Fibroblast of lung (primary cell): ENCODE data around the gene CERS6. TPM values are rescaled to one million over a fixed set of nuclear protein-coding genes. Genes with fewer than 3 reads are reported as not detected.

Source experiments
- DNase-seq, 2 donors: peaks; one replicate each; pipeline versions ENCODE4 v3.0.0 to v3.0.0-alpha.2; 2010; ENCODE audit warnings: low read depth in 2 of 2
- H2AFZ ChIP-seq: 2 replicates; pipeline ENCODE4 v1.5.1; 2012; ENCODE audit warnings: low read length, control low read depth, inconsistent platforms
- H3K27ac ChIP-seq: 2 replicates; pipeline ENCODE4 v1.5.1; 2011; ENCODE audit warnings: low read length, control low read depth; ENCODE audit not compliant: insufficient read depth
- H3K27me3 ChIP-seq: 2 replicates; pipeline ENCODE4 v1.5.1; 2011; ENCODE audit warnings: mild to moderate bottlenecking, low read length; ENCODE audit not compliant: control insufficient read depth, insufficient read depth
- H3K36me3 ChIP-seq: 2 replicates; pipeline ENCODE4 v1.5.1; 2011; ENCODE audit warnings: low read length; ENCODE audit not compliant: control insufficient read depth, insufficient read depth
- H3K4me1 ChIP-seq: 2 replicates; pipeline ENCODE4 v1.5.1; 2011; ENCODE audit warnings: low read length; ENCODE audit not compliant: control insufficient read depth, insufficient read depth; ENCODE audit errors: extremely low read depth
- H3K4me2 ChIP-seq: 2 replicates; pipeline ENCODE4 v1.5.1; 2011; ENCODE audit warnings: low read length, control low read depth; ENCODE audit not compliant: insufficient read depth; ENCODE audit errors: extremely low read depth
- H3K4me3 ChIP-seq, 4 experiments: fragments of 200-600 bp in 1 of 4; sonication (generic) in 1 of 4; replicated peaks in 1 of 4; 2 replicates each; pipeline ENCODE4 v1.5.1; 2011 to 2016; ENCODE audit warnings: low read length in 4 of 4, low read depth in 3 of 4, mild to moderate bottlenecking in 3 of 4, control low read depth in 2 of 4, inconsistent platforms in 1 of 4, mixed read lengths in 1 of 4; ENCODE audit not compliant: insufficient read depth in 1 of 4; ENCODE audit errors: control extremely low read depth in 1 of 4
- H3K79me2 ChIP-seq: 2 replicates; pipeline ENCODE4 v1.5.1; 2012; ENCODE audit warnings: mild to moderate bottlenecking, low read length, inconsistent platforms; ENCODE audit not compliant: control insufficient read depth, insufficient read depth
- H3K9ac ChIP-seq: 2 replicates; pipeline ENCODE4 v1.5.1; 2011; ENCODE audit warnings: mild to moderate bottlenecking, low read length, control low read depth; ENCODE audit not compliant: insufficient read depth
- H3K9me3 ChIP-seq: 2 replicates; pipeline ENCODE4 v1.5.1; 2012; ENCODE audit warnings: low read depth, low read length; ENCODE audit not compliant: control insufficient read depth, insufficient read depth
- H4K20me1 ChIP-seq: 2 replicates; pipeline ENCODE4 v1.5.1; 2011; ENCODE audit warnings: low read length; ENCODE audit not compliant: control insufficient read depth, insufficient read depth; ENCODE audit errors: extremely low read depth
- EZH2 ChIP-seq: IDR thresholded peaks from 2 replicates; pipeline ENCODE4 v1.5.1; 2012; ENCODE audit warnings: low read length, control low read depth, mild to moderate bottlenecking; ENCODE audit errors: missing control alignments
- polyA plus RNA-seq, 2 donors: library from polyadenylated mRNA; depleted of rRNA in 1 of 2; stranded (reverse) in 1 of 2; unstranded in 1 of 2; fragments of >200 nt; gene quantifications; 2 replicates each; pipeline ENCODE4 v1.2.1, GENCODE V29; 2011 to 2012; ENCODE audit warnings: missing spikeins in 1 of 2
- total RNA-seq: library from RNA; depleted of rRNA; stranded (reverse); fragments of >200 nt; gene quantifications from 2 replicates; pipeline ENCODE4 v1.2.1, GENCODE V29; 2014
- TF ChIP-seq, protein P1 (sequence below), 2 donors: IDR thresholded peaks in 1 of 2; conservative IDR thresholded peaks in 1 of 2; 1 replicate in 1 of 2; 2 replicates in 1 of 2; pipeline ENCODE4 v1.5.1; 2011 to 2012; ENCODE audit warnings: low read length in 2 of 2, control low read depth in 1 of 2, inconsistent platforms in 1 of 2, low read depth in 1 of 2, mild to moderate bottlenecking in 1 of 2

The CERS6 gene
- total and polyA plus RNA-seq, 2 donors (not counting 1 experiment from before 2014, with no cell fraction given), result 7.2 to 16.5 TPM

DNA sequence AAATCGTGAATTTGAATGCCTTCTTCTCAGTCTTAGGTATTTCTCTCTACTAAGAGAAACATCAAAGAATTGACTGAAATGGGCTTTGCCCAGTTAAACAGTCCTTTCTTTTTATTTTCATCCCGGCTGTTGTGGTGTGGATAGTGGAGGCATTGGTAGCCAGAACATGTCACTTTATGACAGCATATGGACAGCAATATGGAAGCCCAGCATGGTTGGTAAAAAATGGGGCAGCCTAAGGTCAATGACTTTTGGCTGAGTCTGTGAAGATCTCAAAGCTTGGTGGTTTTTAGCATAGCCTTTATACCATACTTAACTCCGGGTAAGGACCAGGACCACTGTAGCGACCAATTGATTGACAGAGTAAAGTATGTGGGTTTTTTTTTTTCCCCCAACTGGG is 3.2 kb downstream of the CERS6 start:
- H3K9ac ChIP-seq, result no peak overlapping the region
- no peak overlapping the region for H3K4me2 ChIP-seq
- no peaks in the 10 kb centered on the region for H3K27me3 ChIP-seq
- no peaks in the 10 kb centered on the region for H3K9me3 ChIP-seq
- H3K27ac ChIP-seq, result no peak overlapping the region
- no peaks in the 10 kb centered on the region for H3K79me2 ChIP-seq
- no peak for DNase-seq
- H4K20me1 ChIP-seq, result no peaks in the 10 kb centered on the region
- H2AFZ ChIP-seq, result no peak overlapping the region
- TF ChIP-seq EZH2, result no peak
- TF ChIP-seq, protein P1, sequence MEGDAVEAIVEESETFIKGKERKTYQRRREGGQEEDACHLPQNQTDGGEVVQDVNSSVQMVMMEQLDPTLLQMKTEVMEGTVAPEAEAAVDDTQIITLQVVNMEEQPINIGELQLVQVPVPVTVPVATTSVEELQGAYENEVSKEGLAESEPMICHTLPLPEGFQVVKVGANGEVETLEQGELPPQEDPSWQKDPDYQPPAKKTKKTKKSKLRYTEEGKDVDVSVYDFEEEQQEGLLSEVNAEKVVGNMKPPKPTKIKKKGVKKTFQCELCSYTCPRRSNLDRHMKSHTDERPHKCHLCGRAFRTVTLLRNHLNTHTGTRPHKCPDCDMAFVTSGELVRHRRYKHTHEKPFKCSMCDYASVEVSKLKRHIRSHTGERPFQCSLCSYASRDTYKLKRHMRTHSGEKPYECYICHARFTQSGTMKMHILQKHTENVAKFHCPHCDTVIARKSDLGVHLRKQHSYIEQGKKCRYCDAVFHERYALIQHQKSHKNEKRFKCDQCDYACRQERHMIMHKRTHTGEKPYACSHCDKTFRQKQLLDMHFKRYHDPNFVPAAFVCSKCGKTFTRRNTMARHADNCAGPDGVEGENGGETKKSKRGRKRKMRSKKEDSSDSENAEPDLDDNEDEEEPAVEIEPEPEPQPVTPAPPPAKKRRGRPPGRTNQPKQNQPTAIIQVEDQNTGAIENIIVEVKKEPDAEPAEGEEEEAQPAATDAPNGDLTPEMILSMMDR (conservative IDR thresholded peaks at IDR 0.05 in 1 of 2, IDR thresholded peaks at IDR 0.05 in 1 of 2; ENCODE audit: low read depth in 1 of 2, low read length in 2 of 2), result no peak
- no peaks in the 10 kb centered on the region for H3K4me1 ChIP-seq
- no peaks in the 10 kb centered on the region for H3K36me3 ChIP-seq
- no peak overlapping the region for H3K4me3 ChIP-seq

DNA sequence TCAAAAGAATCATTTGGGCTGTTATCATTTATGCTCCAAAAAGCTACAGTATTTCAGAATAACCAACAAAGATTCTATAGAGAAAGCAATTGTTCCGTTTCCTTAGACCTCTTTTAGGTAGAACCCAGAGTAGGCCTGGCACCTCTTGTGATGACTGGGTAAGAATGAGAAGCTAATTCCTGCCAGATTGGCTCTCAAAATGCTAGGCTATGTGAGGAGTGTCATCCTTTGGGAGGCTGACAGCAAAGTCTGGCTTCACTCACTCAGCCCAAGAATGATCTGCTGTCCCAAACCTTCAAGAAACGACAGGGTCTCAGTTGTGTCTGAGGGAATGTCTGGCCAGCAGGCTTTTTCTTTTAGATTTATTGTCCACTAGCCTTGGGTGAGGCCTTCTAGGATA is 4.5 kb downstream of the CERS6 start:
- Histone ChIP-seq H3K27me3 (no peaks in the 10 kb centered on the region), H3K79me2 (no peaks in the 10 kb centered on the region), H3K4me3 (no peak overlapping the region), H3K9ac (no peak overlapping the region), H2AFZ (no peak overlapping the region), H3K36me3 (no peaks in the 10 kb centered on the region), H3K4me1 (no peaks in the 10 kb centered on the region), H3K9me3 (no peaks in the 10 kb centered on the region), H3K4me2 (no peak overlapping the region), H4K20me1 (no peaks in the 10 kb centered on the region), H3K27ac (no peak overlapping the region)
- no peak for DNase-seq
- no peak for TF ChIP-seq EZH2
- TF ChIP-seq, protein P1 (conservative IDR thresholded peaks at IDR 0.05 in 1 of 2, IDR thresholded peaks at IDR 0.05 in 1 of 2; ENCODE audit: low read depth in 1 of 2, low read length in 2 of 2), result no peak

DNA sequence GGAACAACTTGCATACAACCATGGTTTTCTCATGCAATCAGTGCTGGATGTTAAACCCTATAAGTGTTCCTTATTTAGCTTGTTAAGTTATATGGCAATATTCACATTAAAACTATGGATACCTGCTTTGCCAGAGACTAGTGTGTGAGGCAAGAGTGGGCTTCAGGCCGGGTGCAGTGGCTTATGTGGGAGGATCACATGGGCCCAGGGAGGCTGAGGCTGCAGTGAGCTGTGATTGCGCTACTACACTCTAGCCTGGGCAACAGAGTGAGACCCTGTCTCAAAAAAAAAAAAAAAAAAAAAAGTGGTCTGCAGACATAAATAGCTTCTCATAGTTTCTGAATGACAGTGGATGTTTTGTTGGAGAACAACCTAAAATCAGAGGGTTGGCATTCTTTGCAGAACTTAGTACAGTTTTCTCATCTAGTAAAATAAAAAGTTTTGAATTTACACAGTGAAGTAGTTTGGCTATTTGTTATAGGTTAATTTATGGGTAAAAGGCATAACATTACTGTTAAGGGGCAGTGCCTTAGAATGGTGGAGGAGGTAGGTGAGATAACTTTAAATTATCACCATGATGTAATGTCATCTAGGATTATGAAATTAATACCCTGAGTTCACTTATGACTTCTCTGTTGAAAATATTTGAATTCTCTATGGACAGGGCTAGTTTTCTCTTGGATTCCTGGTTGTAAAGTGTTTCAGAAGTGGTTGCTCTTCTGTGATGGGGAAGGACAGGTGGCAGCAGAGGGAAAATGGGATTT is 5.3 kb downstream of the CERS6 start:
- Histone ChIP-seq H3K4me1 (peaks cover 2% of the 10 kb centered on the region), H3K9me3 (no peaks in the 10 kb centered on the region), H4K20me1 (no peaks in the 10 kb centered on the region)

More for the DNA sequence above, 5.3 kb downstream of the CERS6 start:
- H3K4me2 ChIP-seq, result no peak overlapping the region
- H2AFZ ChIP-seq, result no peak overlapping the region
- no peak overlapping the region for H3K4me3 ChIP-seq
- TF ChIP-seq, protein P1 (conservative IDR thresholded peaks at IDR 0.05 in 1 of 2, IDR thresholded peaks at IDR 0.05 in 1 of 2; ENCODE audit: low read depth in 1 of 2, low read length in 2 of 2), result no peak
- TF ChIP-seq EZH2, result no peak
- H3K79me2 ChIP-seq, result no peaks in the 10 kb centered on the region
- H3K27ac ChIP-seq, result no peak overlapping the region
- DNase-seq, result no peak
- no peaks in the 10 kb centered on the region for H3K27me3 ChIP-seq
- H3K36me3 ChIP-seq, result no peaks in the 10 kb centered on the region
- no peak overlapping the region for H3K9ac ChIP-seq
